ENCODE results near the gene ANKRD26.
"Not testable (repeated sequence)": the region's sequence is repeated elsewhere in the genome, so short reads cannot be mapped to it uniquely, and the experiment has no call there.

Gene ANKRD26

GRCh38 chr10:27099916-27100812, at the start of gene ANKRD26:
TSS of gene ANKRD26 (minus strand) at chr10:27100494. CDS start at chr10:27100326, 168 bp downstream.
- peak; percentile 96 for DNase-seq

- no peak for DNase-seq
Measured at GRCh38 chr10:27147701-27148100, 47.4 kb upstream of the ANKRD26 start.

- no peak for DNase-seq
Measured at GRCh38 chr10:27145937-27146336, 45.6 kb upstream of the ANKRD26 start.

- no peak for DNase-seq
Measured at GRCh38 chr10:27143686-27144085, 43.4 kb upstream of the ANKRD26 start.

GRCh38 chr10:27138277-27138676, 38.0 kb upstream of the ANKRD26 start:
- no peak for DNase-seq

- DNase-seq = no peak
Measured at GRCh38 chr10:27134371-27134770, 34.1 kb upstream of the ANKRD26 start.

GRCh38 chr10:27108165-27108564, 7.9 kb upstream of the ANKRD26 start:
- no peak for DNase-seq

GRCh38 chr10:27104919-27105318, 4.6 kb upstream of the ANKRD26 start:
- DNase-seq = no peak

GRCh38 chr10:27100813-27101347, 586 bp upstream of the ANKRD26 start:
- DNase-seq = peak; percentile 25 to 31

- DNase-seq = no peak
Measured at GRCh38 chr10:27099448-27099847, 846 bp downstream of the ANKRD26 start.

- DNase-seq = no peak
Measured at GRCh38 chr10:27088119-27089044, 11.9 kb downstream of the ANKRD26 start.

- DNase-seq = no peak
Measured at GRCh38 chr10:27072436-27073114, 27.7 kb downstream of the ANKRD26 start.

- no peak for DNase-seq
Measured at GRCh38 chr10:27068217-27068891, 31.9 kb downstream of the ANKRD26 start.

- no peak for DNase-seq
Measured at GRCh38 chr10:27065084-27065483, 35.2 kb downstream of the ANKRD26 start.

- no peak for DNase-seq
Measured at GRCh38 chr10:27052656-27053055, 47.6 kb downstream of the ANKRD26 start.

GRCh38 chr10:27045247-27045646, 55.0 kb downstream of the ANKRD26 start:
- not testable (repeated sequence) for DNase-seq

GRCh38 chr10:27041196-27041595, 59.1 kb downstream of the ANKRD26 start:
- DNase-seq = no peak

- DNase-seq = no peak
Measured at GRCh38 chr10:27038168-27038567, 62.1 kb downstream of the ANKRD26 start.

- no peak for DNase-seq
Measured at GRCh38 chr10:27035163-27035562, 65.1 kb downstream of the ANKRD26 start.

- DNase-seq = no peak
Measured at GRCh38 chr10:27030060-27030459, 70.2 kb downstream of the ANKRD26 start.

- no peak for DNase-seq
Measured at GRCh38 chr10:27022048-27022447, 78.2 kb downstream of the ANKRD26 start.

GRCh38 chr10:27020243-27020642, 80.1 kb downstream of the ANKRD26 start:
- DNase-seq = no peak
